GM21786 (cell line): ENCODE results near the gene TELO2.

ENCODE experiments used
- ATAC-seq: cut with Tn5 transposase; IDR thresholded peaks from one replicate; pipeline ENCODE4 v1.9.1; 2021; ENCODE audit not compliant: unreplicated experiment

TELO2 gene

DNA sequence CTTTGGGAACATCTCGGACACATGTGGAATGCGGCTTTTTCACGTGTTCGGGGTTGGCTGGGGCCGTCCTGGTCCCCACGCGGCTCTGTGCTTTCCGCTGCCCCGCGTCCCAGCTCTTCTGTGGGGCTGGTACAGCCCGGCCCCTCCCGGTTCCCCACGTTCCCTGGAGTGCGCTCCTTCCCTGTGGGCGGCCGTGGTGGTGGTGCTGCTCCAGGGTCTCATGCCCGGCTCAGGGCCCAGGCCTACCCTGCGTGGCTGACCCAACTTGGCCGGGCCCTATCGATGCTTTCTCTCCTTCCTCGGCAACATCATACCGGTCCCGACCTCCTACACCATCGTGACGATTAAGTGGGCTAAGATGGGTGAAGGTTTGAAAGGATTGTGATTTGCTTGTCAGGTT lies 3.3 kb downstream of the TELO2 start:
- no peak for ATAC-seq

DNA sequence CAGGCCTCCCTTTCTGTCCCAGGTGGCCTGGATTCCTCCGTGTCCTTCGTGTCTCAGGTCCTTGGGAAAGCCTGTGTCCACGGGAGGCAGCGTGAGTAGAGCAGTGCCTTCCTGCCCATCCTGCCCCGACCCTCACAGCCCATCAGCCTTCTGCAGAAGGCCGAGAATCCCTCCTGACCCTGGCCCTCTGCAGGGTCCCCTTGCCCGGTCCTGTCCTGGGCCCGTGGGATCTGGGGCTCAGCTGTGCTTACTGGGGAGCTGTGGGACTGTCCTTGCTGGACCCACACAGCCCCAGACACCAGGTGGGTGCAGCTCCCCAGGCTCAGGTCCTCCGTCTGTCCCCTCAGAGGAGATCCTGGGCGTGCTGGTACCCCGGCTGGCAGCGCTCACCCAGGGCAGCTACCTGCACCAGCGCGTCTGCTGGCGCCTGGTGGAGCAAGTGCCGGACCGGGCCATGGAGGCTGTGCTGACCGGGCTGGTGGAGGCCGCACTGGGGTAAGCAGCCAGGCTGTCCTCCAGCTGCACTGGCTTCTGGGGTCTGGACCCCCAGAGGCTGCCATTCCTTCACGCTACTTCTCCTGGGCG lies 3.9 kb downstream of the TELO2 start:
- no peak for ATAC-seq

DNA sequence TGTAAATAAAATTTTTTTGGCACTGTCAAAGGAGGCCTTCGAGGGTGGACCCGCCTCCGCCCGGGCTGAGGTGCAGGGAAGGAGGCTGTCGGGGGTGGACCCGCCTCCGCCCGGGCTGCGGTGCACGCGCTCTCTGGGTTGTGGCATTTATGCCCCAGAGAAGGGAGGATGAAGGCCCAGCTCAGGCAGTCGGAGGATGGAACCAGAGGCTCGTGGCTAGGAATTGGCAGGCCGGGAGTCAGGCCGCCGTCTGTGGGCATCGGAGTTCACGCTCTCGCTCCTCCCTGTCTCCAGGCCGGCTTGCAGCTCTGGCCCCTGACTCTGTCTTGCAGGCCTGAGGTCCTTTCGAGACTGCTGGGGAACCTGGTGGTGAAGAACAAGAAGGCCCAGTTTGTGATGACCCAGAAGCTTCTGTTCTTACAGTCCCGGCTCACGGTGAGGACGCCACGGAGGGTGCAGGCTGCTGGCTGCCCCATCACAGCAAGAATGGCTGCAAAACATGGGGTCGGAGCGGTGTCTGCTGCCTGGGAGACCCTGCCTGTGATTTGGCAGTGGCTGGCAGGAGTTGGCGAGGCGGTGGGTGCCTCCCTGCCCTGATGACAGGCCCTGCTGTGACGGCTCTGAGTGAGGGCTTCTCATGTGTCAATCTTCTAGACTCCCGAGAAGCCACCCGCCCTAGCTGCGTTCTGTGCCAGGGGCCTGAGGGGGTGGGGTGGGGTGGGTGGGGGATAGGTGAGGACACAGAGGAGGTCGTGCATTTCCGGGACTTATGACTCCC lies 5.9 kb downstream of the TELO2 start:
- no peak for ATAC-seq

DNA sequence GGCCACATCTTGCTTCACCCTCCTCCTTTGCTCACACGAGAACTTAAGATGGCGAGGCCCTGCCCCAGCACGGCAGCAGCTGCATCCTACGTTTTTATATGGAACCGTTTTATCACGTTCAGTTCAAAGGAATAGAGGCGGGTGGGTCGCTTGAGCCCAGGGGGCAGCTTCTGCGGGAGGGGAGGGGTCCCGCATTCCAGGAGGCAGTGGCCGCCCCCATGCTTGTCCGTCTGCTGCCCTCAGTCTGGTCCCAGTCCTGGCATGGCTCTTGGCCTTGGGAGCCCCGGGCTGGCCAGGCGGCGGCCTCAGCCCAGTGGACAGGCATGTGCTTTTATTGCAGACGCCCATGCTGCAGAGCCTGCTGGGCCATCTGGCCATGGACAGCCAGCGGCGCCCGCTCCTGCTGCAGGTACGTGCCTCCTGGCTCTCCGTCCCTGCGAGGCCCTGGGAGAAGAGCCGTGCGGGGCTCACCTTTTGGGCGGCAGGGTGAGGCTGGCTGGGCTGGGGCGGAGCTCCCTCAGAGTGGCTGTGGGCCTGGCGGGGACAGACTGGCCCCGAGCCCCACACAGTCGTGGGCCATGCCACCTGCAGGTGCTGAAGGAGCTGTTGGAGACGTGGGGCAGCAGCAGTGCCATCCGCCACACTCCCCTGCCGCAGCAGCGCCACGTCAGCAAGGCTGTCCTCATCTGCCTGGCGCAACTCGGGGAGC lies 6.8 kb downstream of the TELO2 start:
- no peak for ATAC-seq

DNA sequence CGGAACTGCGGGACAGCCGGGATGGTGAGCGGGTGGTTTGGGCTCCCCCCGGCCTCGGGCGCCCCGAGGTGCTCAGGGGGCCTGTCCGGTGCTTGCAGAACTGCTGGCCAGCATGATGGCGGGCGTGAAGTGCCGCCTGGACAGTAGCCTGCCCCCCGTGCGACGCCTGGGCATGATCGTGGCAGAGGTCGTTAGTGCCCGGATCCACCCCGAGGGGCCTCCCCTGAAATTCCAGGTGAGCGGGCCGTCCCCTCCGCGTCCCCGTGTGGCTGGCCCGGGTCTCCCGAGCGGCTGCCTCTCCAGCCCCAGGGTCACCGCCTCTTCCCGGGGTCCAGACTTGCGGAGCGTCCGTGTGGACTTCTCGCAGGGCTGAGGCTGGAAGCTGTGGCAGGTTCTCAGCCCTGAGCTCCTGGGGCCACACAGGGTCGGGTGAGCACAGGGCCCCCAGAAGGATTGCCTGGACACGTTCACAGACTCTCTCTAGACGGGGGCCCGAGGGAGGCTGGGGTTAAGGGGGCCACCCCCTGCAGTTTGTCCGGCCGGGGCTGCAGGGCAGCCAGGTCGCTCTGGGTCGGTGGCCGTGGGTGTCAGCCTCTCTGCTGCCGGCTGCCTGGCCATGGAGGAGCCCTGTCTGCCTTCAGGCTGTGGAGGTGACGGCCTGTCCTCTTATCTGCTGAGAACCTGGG lies 7.4 kb downstream of the TELO2 start:
- ATAC-seq, result no peak

DNA sequence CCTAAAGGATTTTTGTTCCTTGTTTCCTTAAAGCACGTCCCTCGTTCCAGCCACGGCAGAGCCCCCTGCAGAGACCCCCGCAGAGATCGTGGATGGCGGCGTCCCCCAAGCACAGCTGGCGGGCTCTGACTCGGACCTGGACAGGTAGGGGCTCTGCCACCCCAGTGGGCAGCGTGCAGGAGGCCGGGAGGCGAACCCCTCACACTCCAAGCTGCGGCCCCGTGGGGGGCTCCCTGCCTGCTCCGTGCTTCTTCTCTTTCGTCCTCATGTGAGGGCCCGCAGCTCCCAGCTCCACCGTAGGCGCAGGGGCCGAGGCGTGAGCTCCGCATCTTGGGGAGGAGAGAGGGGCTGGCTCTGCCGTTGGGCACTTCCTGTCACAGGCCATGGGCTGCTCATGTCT lies 8.5 kb downstream of the TELO2 start:
- ATAC-seq, result no peak

DNA sequence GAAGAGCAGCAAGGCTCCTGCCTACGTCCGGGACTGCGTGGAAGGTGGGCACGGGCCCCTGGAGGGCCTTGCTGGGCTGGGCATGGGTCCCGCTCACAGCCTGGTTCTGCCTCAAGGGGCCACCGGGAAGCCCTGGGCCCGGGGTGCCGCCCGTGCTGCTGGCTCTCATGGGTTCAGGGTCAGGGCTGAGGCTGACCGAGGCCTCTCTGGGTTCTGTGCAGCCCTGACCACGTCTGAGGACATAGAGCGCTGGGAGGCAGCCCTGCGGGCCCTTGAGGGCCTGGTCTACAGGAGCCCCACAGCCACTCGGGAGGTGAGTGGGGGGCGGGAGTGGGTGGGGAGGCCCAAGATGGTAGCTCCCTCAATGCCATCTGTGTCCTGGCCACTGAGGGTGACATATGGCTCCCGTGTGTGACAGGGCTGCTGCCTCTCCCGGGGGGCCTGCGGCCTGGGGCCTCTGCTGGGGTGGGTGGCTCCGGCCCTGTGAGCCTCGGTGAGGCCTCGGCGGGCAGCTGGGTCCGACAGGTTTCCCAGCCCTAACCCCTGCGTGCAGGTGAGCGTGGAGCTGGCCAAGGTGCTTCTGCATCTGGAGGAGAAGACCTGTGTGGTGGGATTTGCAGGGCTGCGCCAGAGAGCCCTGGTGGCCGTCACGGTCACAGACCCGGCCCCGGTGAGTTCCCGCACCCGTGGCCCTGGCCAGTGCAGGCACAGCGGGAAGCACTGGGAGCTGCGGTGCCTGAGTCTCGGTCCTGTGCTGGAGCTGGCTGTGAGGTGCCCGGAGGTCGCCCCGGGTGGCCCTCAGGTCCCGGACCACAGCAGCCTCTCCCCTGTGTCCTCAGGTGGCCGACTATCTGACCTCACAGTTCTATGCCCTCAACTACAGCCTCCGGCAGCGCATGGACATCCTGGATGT lies 9.2 kb downstream of the TELO2 start:
- no peak for ATAC-seq

DNA sequence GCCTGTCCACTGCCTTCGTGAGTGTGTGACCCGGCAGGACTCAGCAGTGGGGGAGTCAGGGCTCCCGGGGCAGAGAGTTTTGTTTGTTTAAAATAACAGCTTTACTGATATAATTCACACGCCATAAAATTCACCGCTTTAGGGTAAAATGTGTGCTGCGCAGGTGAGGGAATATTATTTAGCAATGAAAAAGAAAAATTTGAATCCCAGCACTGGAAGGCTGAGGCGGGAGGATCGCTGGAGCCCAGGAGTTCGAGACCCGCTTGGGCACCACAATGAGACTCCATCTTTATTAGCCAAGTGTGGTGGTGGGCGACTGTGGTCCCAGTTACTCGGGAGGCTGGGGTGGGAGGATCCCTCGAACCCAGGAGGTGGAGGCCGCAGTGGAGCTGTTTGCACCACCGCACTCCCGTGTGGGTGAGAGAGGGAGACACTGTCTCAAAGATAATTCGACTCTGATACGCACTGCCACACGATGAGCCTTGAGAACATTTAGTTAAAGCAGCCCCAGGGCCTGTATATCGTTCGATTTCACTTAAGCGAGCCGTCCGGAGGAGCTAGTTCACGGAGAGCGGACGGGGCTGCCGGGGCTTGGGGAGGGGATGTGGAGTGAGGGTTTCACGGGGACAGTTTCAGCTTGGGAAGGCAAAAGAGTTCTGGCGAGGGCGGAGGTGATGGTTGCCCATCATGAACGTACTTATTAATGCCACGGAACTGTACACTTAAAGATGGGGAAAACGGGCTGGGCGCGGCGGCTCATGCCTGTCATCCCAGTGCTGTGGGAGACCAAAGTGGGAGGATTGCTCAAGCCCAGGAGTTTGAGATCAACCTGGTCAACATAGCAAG lies 10.2 kb downstream of the TELO2 start:
- no peak for ATAC-seq

DNA sequence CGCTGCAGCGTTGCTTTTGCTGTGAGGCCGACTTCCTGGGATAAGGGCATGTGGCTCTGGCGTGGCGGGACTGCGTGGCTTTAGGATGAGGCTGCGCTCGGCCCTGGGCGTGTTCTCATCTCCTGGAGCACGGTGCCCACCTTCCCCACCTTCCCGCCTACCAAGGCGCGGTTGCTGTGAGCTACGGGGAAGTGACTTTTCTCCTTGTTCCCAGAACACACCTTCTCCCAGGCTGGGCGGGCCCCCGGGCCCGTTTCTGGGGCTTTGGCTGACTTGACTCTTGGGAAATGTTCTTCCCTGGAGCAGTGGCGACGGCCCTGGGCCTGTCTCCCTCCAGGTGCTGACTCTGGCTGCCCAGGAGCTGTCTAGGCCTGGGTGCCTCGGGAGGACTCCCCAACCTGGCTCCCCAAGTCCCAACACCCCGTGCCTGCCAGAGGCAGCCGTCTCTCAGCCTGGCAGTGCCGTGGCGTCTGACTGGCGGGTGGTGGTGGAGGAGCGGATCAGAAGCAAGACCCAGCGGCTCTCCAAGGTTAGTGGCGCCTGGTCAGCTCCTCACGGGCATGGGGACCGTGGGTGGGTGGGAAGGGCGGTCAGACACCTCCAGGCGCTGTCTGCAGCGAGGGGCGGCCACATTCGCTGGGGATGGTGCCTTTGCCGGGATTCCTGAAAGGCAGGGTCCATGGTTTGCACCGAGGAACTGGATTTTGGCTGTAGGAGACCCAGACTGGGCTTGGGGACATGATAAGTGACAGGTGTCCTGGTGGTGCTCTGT lies 12.1 kb downstream of the TELO2 start:
- no peak for ATAC-seq

DNA sequence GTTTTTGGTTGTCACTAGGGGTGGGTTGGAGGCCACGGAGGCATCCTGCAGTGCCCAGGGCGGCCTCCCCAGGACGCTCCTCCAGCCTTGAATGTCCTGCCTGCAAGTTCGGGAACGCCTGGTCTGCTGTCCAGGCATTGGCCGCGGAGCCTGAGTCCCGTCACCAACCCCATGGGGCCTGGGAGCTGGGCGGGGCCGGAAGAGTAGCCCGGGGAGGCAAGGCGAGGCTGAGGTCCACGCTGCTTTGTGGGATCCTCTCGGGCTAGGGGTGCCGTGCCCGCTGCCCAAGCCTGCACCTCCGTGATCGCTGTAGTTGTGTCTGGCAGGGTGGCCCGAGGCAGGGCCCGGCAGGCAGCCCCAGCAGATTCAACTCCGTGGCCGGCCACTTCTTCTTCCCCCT lies 12.8 kb downstream of the TELO2 start:
- no peak for ATAC-seq

DNA sequence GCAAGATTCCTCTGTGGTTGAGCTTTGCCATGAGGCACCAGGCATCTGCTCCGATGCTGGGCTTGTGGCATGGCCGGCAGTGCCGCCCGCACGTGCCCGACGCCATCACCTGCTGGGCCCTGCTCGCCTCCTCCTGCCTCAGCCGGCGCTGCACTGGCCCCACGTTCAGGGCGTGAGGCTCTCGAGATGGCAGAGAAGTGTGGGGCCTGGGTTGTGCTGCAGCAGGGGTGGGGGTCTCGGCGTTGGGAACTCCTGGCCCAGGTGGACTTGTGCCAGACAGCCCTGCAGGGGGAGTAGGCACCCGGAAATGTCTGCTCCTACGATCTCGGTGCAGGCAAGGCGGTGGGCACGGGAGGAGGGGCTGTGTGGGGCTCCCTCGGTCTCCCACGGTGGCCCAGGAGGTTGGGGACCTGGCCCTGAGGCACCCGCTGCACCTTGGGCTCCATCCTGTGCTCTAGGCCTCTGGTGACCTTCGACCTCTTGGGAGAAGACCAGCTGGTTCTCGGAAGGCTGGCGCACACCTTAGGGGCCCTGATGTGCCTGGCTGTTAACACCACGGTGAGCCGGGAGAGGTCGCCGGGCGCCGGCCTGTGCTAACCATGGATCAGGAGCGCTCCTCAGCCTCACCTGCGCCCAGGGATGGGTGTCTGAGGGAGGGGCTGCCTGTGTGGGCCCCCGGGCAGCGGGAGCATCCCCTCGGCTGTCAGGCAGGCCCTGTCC lies 13.5 kb downstream of the TELO2 start:
- ATAC-seq, result no peak

DNA sequence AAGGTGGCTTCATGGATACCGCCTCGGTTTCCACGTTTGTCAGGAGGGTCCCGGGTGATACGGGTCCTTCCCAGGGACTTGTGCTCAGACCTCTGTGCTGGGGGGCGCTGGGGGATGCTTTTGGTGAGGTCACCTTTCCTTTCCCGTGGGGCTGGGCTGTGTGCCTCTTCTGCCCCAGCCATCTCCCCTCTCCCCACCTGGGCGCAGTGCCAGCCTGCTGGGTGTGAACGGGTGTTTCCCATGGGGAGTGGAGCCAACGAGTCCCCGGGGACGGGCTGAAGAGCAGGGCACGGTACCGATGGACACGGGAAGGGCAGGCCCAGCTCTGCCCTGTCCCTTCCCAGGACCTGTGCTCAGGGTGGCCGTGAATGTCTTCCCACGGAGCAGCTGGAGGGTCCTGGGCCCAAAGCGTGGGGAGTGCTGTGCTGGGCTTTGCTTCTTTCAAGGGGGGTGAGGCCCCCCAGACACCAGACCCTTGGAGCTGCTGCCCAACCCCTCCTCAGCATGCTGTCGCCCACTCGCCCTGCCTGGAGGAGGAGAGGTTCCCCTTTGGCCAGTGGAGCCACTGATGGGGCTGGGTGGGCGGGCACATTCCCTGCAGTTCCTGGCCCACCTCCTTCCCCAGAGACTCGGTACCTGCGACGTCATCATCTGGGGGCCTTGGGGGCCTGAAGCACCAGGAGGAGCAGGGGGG lies 15.5 kb downstream of the TELO2 start:
- no peak for ATAC-seq

DNA sequence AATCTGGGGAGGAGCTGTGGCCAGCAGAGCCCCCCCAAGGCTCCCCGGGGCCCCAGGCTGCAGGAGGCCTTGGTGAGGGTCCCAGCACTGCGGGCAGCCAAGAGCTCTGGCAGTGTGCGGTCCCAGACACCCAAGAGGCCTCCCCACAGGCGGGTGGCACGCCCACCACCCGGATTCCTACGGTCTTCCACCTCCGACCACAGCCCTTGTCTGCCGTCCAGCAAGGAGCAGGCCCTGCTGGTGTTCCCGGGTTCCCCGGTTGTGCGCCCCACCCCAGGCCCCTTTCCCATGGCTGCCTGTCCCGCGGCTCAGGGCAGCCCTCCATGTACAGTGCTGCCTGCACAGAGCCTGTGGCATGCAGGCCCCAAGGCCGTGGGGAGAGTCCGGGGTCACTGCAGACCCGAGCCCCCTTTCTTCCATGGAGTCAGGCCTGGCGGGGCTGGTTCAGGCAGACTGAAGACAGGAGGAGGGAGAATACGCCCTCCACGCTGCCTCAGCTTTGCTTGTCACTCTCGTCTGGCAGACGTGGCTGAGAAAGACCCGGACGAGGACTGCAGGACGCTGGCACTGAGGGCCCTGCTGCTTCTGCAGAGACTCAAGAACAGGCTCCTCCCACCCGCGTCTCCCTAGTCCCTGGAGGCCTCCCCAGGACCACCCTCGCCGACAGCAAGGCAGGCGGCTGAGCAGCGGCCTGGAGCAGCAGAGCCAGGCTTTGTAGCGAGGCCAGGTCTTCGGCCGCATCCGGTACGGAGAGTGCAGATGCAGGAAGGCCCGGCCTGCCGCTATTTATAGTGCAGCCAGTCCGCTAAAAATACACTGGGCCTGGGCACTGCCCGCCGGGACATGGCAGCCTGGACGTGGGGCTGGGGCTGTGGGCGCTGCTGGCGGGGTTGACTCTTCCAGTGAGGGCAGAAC lies 16.4 kb downstream of the TELO2 start:
- no peak for ATAC-seq

DNA sequence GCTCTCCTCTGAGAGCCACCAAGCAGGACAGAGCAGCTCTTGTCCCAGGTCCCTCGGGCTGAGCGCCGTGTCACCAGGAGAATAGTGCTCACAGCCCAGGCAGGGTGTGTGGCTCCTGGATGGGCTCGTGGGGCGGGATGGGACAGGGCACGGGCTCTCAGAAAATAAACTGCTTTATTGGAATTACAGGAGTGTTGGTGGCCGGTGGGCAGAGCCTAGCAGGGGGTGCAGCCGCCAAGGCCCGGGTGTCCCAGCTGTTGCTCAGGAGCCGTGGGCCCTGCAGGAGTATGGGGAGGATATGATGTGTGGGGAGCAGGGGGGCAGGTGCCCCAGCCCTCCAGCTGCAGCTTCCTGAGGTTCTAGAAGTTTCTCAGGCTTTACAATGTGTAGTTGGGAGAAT lies 17.1 kb downstream of the TELO2 start:
- no peak for ATAC-seq

DNA sequence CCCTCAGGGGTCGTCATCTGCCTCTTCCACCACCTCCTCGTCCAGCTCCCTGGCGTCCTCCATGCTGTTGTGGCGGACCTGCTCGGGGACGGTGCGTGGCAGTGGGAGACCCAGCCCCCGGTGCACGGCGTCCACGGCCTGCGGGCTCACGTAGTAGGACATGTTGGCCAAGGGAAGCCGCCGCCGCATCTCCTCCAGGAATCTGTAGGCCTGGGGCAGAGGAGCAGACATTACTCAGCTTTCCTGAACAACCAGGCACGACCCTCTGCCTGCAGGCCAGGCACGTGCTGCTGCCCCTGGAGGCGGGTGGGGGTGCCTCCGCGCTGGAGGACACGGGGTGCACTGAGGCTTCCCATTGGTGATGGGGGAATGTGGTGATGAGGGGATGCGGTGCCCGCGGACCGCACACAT lies 17.8 kb downstream of the TELO2 start:
- ATAC-seq, result no peak

DNA sequence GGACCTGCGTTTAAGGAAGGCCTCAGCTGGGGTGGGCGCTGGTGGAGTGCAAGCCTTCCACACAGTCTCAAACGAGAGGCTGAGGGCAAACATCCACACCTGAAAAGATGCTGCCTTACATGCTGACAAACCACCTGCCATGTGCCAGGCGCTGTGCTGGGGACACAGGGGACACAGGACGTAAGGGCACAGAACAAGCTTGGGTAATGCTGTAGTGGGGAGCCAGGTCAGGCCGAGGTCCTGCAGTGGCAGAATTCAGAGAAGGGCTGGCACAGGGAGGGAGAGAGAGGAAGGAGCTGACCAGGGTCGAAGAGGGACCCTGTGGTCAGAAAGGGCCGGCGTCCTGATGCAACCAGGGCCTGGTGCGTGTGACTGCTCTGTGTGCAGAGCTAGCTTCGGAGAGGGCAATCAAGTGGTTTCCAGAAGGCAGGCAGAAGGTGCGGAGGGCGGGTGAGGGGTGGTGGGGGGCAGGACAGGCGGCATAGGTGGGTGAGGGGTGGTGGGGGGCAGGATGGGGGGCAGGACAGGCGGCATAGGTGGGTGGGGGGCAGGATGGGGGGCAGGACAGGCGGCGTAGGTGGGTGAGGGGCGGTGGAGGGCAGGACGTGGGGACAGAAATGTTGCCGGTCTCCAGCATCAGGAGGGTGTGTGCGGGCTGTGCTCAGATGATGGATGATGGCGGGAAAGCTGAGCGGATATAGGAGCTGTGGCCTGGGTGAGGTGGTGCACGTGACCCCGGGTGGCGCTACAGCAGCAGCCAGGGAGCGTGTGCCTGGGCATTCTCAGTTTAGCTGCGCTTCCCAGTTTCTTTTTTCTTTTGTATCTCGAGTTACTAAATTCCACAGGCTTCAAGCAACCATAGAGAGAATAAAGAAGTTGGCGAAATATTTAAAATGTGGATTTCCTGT lies 18.8 kb downstream of the TELO2 start:
- no peak for ATAC-seq
